Karpas-422 (cell line): ENCODE results near the gene OSCP1. TPM values are rescaled to one million over a fixed set of nuclear protein-coding genes. Genes with fewer than 3 reads are reported as not detected.

Experiments
- DNase-seq: peaks from one replicate; pipeline ENCODE4 v3.0.0-alpha.2; 2015
- H2AFZ ChIP-seq: fragments of 200-600 bp; sonication (generic); 2 replicates; pipeline ENCODE4 v1.6.1; 2014; ENCODE audit warnings: antibody characterized with exemption, low read length, mixed read lengths
- H3K27ac ChIP-seq: fragments of 200-600 bp; sonication (generic); 2 replicates; pipeline ENCODE4 v1.5.1; 2014; ENCODE audit warnings: mild to moderate bottlenecking, low read length, moderate library complexity
- H3K27me3 ChIP-seq: fragments of 200-600 bp; sonication (generic); 2 replicates; pipeline ENCODE4 v1.6.1; 2014; ENCODE audit warnings: low read length, mixed read lengths
- H3K36me3 ChIP-seq: fragments of 200-600 bp; sonication (generic); 2 replicates; pipeline ENCODE4 v1.6.1; 2014; ENCODE audit warnings: low read length, mixed read lengths; ENCODE audit not compliant: insufficient read depth
- H3K4me1 ChIP-seq: fragments of 200-600 bp; sonication (generic); 2 replicates; pipeline ENCODE4 v1.6.1; 2014; ENCODE audit warnings: mild to moderate bottlenecking, low read length, mixed read lengths
- H3K4me2 ChIP-seq: fragments of 200-600 bp; sonication (generic); 2 replicates; pipeline ENCODE4 v1.6.1; 2014; ENCODE audit warnings: low read length, low read depth, mild to moderate bottlenecking; ENCODE audit not compliant: poor library complexity, severe bottlenecking
- H3K4me3 ChIP-seq: fragments of 200-600 bp; sonication (generic); 2 replicates; pipeline ENCODE4 v1.5.1; 2014; ENCODE audit warnings: mild to moderate bottlenecking, antibody characterized with exemption, low read length, mixed read lengths
- H3K79me2 ChIP-seq: fragments of 200-600 bp; sonication (generic); 2 replicates; pipeline ENCODE4 v1.6.1; 2014; ENCODE audit warnings: mild to moderate bottlenecking, low read length, mixed read lengths
- H3K9ac ChIP-seq: fragments of 200-600 bp; sonication (generic); 2 replicates; pipeline ENCODE4 v1.6.0; 2014; ENCODE audit warnings: low read length
- H3K9me2 ChIP-seq: fragments of 200-600 bp; sonication (generic), shearing (Covaris generic); replicated peaks from 2 replicates; pipeline ENCODE4 v1.6.0; 2014; ENCODE audit warnings: mild to moderate bottlenecking, low read length, moderate library complexity; ENCODE audit not compliant: insufficient read depth
- H3K9me3 ChIP-seq: fragments of 300-700, 200-600 bp; sonication (generic); 2 replicates; pipeline ENCODE4 v1.6.1; 2014; ENCODE audit warnings: low read length, mixed read lengths
- H4K20me1 ChIP-seq: fragments of 200-600 bp; sonication (generic); 2 replicates; pipeline ENCODE4 v1.6.1; 2014; ENCODE audit warnings: mild to moderate bottlenecking, antibody characterized with exemption, low read length, low read depth; ENCODE audit not compliant: insufficient read depth
- total RNA-seq: library from RNA; depleted of rRNA; stranded (reverse); fragments of >200 nt; shearing (Covaris generic); gene quantifications from 2 replicates; pipeline ENCODE4 v1.2.3, GENCODE V29; 2014; ENCODE audit warnings: low replicate concordance

The OSCP1 gene
- total RNA-seq, 1 experiment from 2014 or later = 15.0 TPM

- Histone ChIP-seq H3K4me2 (peak overlapping the region; percentile 16), H3K4me3 (no peak overlapping the region), H3K27ac (peak overlapping the region; percentile 80), H4K20me1 (no peaks in the 10 kb centered on the region), H3K27me3 (no peaks in the 10 kb centered on the region), H3K9me3 (no peaks in the 10 kb centered on the region), H3K79me2 (peaks cover 34% of the 10 kb centered on the region), H2AFZ (no peak overlapping the region), H3K4me1 (peaks cover 71% of the 10 kb centered on the region), H3K9ac (peak overlapping the region; percentile 23), H3K9me2 (no peaks in the 10 kb centered on the region), H3K36me3 (peaks cover 17% of the 10 kb centered on the region; the same call in 1 of the 2 replicates)
- DNase-seq = no peak
These were observed 59.0 kb downstream of the OSCP1 start for GRCh38 chr1:36391271-36391670.

GRCh38 chr1:36390411-36390810 lies 59.8 kb downstream of the OSCP1 start:
- Histone ChIP-seq H3K27me3 (no peaks in the 10 kb centered on the region), H3K4me2 (no peak overlapping the region), H3K4me3 (no peak overlapping the region), H3K9me2 (no peaks in the 10 kb centered on the region), H3K9ac (peak overlapping the region; percentile 10; the same call in 1 of the 2 replicates), H3K79me2 (peaks cover 27% of the 10 kb centered on the region), H4K20me1 (peaks cover under 1% of the 10 kb centered on the region; the same call in 1 of the 2 replicates), H3K9me3 (no peaks in the 10 kb centered on the region), H2AFZ (no peak overlapping the region), H3K27ac (peak overlapping the region; percentile 80), H3K36me3 (peaks cover 17% of the 10 kb centered on the region; the same call in 1 of the 2 replicates), H3K4me1 (peaks cover 70% of the 10 kb centered on the region)
- peak; percentile 48 for DNase-seq

- H3K9ac ChIP-seq = no peak overlapping the region
- no peak overlapping the region for H3K4me2 ChIP-seq
These were observed 60.3 kb downstream of the OSCP1 start for GRCh38 chr1:36389999-36390398.

GRCh38 chr1:36389261-36389660 lies 61.0 kb downstream of the OSCP1 start:
- H3K9me2 ChIP-seq = no peaks in the 10 kb centered on the region
- no peak overlapping the region for H3K9ac ChIP-seq
- H3K27ac ChIP-seq = peak overlapping the region; percentile 80
- H3K4me3 ChIP-seq = no peak overlapping the region
- H3K9me3 ChIP-seq = no peaks in the 10 kb centered on the region
- H3K79me2 ChIP-seq = peaks cover 30% of the 10 kb centered on the region
- peaks cover 17% of the 10 kb centered on the region; the same call in 1 of the 2 replicates for H3K36me3 ChIP-seq
- H3K4me2 ChIP-seq = no peak overlapping the region
- H4K20me1 ChIP-seq = peaks cover 3% of the 10 kb centered on the region; the same call in 1 of the 2 replicates
- H3K4me1 ChIP-seq = peaks cover 76% of the 10 kb centered on the region
- no peak for DNase-seq
- no peak overlapping the region for H2AFZ ChIP-seq
- no peaks in the 10 kb centered on the region for H3K27me3 ChIP-seq

More at GRCh38 chr1:36389999-36390398, 60.3 kb downstream of the OSCP1 start:
- Histone ChIP-seq H3K27me3 (no peaks in the 10 kb centered on the region), H3K79me2 (peaks cover 28% of the 10 kb centered on the region), H3K4me1 (peaks cover 70% of the 10 kb centered on the region), H3K9me2 (no peaks in the 10 kb centered on the region), H3K4me3 (no peak overlapping the region), H2AFZ (no peak overlapping the region), H3K36me3 (peaks cover 17% of the 10 kb centered on the region; the same call in 1 of the 2 replicates), H3K9me3 (no peaks in the 10 kb centered on the region), H4K20me1 (peaks cover 3% of the 10 kb centered on the region; the same call in 1 of the 2 replicates), H3K27ac (peak overlapping the region; percentile 80)
- DNase-seq = no peak

- H3K9ac ChIP-seq = peak overlapping the region; percentile 81
- no peak overlapping the region for H2AFZ ChIP-seq
- H3K4me3 ChIP-seq = peak overlapping the region; percentile 65
These were observed 62.9 kb downstream of the OSCP1 start for GRCh38 chr1:36387141-36387949.

GRCh38 chr1:36386265-36387140 lies 63.7 kb downstream of the OSCP1 start:
- Histone ChIP-seq H3K4me2 (peak overlapping the region; percentile 87), H3K4me3 (peak overlapping the region; percentile 65), H2AFZ (no peak overlapping the region), H3K9ac (peak overlapping the region; percentile 81), H3K4me1 (peaks cover 68% of the 10 kb centered on the region), H3K79me2 (peaks cover 41% of the 10 kb centered on the region), H3K36me3 (peaks cover 5% of the 10 kb centered on the region; the same call in 1 of the 2 replicates), H3K9me2 (no peaks in the 10 kb centered on the region), H3K27ac (peak overlapping the region; percentile 89), H3K9me3 (no peaks in the 10 kb centered on the region), H4K20me1 (peaks cover 3% of the 10 kb centered on the region; the same call in 1 of the 2 replicates), H3K27me3 (no peaks in the 10 kb centered on the region)
- peak; percentile 98 for DNase-seq

More at GRCh38 chr1:36387141-36387949, 62.9 kb downstream of the OSCP1 start:
- Histone ChIP-seq H3K27me3 (no peaks in the 10 kb centered on the region), H3K27ac (peak overlapping the region; percentile 89), H3K4me1 (peaks cover 76% of the 10 kb centered on the region), H3K9me2 (no peaks in the 10 kb centered on the region), H3K4me2 (peak overlapping the region; percentile 87), H3K9me3 (no peaks in the 10 kb centered on the region), H3K79me2 (peaks cover 33% of the 10 kb centered on the region), H4K20me1 (peaks cover 3% of the 10 kb centered on the region; the same call in 1 of the 2 replicates), H3K36me3 (peaks cover 5% of the 10 kb centered on the region; the same call in 1 of the 2 replicates)
- peak; percentile 60 for DNase-seq

- Histone ChIP-seq H4K20me1 (peaks cover 3% of the 10 kb centered on the region; the same call in 1 of the 2 replicates), H3K79me2 (peaks cover 50% of the 10 kb centered on the region), H3K9me3 (no peaks in the 10 kb centered on the region), H2AFZ (no peak within 1 kb of the TSS), H3K36me3 (peaks cover 5% of the 10 kb centered on the region; the same call in 1 of the 2 replicates), H3K4me2 (peak within 1 kb of the TSS; percentile 93), H3K9ac (peak within 1 kb of the TSS; percentile 90), H3K4me3 (peak within 1 kb of the TSS; percentile 96), H3K4me1 (peaks cover 59% of the 10 kb centered on the region), H3K27me3 (no peaks in the 10 kb centered on the region), H3K27ac (peak within 1 kb of the TSS; percentile 89), H3K9me2 (no peaks in the 10 kb centered on the region)
- DNase-seq = peak; percentile 99
These were observed 64.6 kb downstream of the OSCP1 start, which contains the start of gene STK40 for GRCh38 chr1:36385410-36386264. STK40 (minus strand) TSS chr1:36385924; CDS start chr1:36361332, 24,592 bp downstream.
